Stimulated activated naive CD4-positive, alpha-beta T cell (primary cell): ENCODE results near the gene FAM229A.
A peak's percentile ranks its signal among the peaks of the same experiment; 100 is the strongest.
"Not testable (repeated sequence)": the region's sequence is repeated elsewhere in the genome, so short reads cannot be mapped to it uniquely, and the experiment has no call there.

Experiments used
- DNase-seq, 6 experiments: peaks; one replicate each; lab custom pipeline; 2025; lab: John Stamatoyannopoulos, UW

Gene FAM229A

DNA sequence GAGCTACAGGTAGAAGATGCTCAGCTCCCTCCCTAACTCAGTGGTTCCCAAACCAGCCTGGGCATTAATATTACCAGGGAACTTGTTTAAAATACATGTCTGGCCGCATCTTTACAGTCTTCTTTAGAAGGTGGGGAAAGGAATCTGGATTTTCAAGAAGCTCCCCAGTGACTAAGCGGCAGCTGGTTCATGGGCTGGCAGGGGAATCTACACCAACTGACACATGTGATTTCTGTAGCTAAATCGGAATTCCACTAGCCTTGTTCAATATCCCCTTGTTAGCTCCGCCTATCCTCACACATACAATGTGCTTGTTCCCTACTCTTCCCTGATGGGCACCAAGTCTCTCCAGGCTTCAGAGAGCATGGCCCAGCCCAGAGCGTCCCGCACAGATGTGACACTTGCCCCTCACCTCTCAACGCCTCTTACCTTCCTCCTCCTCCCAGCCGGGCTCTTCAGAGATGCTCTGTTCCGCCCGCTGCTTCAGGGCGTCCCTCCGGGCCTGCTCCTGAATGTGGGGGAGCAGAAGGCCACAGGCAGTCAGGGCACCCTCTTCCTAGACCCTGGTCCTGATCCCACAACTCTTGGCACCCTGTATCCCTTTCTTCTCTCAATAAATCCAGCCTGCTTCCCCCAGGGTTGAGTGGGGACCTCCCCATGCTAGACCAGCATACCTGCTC lies 15.4 kb upstream of the FAM229A start:
- no peak for DNase-seq

DNA sequence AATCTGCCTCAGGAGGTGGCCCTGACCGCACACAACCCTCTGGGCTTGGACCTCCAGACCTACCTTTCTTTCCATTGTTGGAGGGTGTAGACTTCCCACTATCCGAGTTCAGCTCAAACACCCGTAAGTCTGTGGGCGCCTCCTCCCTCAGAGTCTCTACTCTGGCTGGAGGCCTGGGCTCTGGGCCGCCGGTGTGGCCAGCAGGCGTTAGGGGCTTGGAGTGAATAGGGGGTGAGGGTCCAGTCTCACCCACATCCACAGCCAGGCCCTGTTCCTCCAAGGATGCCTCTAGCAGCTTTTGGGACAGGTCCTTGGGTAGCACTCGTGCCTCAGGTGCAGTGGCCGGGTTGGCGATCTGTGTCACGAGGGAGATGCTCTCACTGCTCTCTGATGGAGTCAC lies 13.9 kb upstream of the FAM229A start:
- DNase-seq: no peak

DNA sequence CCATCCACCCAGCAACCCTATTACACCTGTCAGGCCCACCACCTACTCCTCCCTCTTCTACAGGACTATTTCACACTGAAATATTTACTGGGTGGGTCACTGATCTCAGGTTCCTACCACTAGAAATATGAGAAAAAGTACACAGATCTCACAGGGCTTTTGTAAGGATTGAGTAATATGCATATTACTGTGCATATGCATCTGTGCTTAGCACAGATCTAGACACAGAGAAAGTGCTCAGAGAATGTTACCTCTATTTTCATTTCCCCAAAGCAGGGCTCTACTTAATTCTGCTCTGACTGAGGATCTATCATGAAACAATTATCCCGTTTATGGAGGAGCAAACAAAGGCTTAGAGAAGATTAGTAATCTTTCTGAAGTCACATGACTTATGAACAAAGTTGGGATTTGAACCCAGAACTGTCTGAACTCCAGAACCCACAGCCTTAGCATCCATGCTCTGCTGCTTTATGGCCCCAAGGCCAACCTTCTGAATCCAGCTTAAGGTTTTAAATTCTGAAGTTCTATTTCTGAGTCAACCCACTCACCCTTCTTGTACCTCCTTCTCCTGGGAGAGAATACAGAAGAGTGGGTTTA lies 11.8 kb upstream of the FAM229A start:
- no peak for DNase-seq

DNA sequence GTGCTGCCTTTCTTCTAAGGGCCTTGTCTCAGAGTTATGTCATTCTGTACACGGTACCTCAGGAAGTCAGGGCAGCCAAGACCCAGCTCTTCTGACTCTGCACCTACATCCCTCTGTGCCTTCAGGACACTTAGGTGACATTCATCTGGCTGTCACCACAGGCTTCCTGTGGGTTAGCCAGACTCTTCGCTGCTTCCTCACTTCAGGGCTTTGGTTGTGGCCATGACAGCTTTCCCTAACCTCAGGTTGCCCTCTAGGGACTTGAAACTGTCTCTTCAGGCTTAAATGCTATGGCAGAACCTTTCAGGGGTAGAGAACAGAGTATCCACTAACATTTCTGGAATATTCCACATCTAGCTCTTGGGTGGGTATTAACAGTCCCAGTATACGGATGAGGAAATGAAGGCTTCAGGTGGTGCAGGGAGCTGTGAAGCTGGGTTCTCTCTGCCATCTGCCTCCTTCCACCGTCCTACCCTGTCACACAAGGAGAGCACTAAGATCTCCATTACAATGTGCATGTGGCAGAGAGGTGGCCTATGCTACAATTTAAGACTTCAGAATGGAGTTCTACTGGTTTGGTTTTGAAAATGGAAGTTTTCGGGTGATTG lies 10.0 kb upstream of the FAM229A start:
- peak; percentile 13 to 72 (median 58) for DNase-seq

DNA sequence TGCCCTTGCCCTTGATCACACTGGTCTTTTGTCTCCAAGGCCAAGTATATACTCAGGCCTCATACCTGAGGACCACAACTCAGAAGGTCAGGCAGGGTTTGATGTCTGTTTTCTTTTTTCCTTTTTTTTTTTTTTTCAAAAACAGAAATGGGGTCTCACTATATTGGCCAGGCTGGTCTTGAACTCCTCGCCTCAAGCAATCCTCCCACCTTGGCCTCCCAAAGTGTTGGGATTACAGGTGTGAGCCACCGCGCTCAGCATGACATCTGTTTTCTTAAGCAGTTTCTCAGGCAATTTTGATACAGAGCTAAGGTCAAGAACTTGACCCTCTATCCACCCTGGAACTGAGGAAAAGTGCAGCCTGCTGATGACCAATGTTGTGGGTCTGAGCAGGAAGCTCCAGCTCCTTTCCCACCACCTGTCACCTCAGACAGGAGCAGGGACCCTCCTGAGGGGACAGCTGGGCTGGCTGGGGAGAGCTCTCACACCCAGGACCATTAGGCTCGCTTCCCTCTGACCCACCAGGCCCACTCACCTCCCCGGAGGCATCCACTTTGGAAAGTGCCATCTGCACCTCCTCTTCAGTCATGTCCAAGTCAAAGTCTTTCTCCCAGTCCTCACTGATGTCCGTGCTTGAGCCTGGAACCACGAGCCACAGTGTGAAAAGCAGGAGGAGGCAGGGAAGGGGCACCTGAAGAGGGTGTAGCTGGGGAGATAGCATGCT lies 5.8 kb upstream of the FAM229A start:
- DNase-seq: no peak

DNA sequence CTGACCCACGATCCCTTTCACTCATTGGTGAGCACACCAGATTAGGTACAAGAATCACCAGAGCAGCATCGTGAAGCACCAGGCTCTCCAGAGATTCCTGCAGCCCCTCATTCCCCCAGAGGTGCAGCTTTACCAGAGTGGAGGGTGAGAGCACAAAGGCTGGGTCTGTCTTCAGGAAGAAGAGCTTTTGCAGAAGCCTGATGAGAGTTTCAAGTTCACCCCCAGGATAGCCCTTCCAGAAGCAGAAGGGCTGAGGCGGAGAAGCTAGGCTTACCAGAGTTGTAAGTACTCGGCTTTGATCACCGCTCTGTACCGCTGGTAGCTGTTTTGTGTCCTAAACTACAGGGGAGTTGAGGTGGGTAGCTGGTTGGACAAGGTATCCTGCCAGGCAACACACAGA lies 3.2 kb upstream of the FAM229A start:
- no peak for DNase-seq

DNA sequence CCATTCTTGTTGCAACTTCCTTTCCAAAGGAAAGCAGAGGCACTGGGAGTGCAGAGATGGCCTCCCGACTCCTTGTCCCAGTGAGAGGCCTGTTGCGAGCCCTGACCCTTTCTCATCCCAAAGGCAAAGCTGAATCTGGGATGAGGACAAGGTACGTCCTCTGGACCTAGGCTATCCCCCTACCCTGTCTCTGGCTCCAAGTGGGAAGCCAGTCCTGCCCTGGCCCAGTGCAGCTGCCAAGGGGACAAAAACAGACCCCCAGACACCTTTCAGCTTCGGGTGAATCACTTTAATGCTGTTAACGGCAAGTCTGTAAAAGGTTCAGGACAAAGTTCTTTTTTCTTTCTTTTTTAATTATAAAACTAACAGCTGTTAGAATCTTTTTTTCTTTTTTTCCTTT lies 2.6 kb upstream of the FAM229A start:
- DNase-seq: no peak

DNA sequence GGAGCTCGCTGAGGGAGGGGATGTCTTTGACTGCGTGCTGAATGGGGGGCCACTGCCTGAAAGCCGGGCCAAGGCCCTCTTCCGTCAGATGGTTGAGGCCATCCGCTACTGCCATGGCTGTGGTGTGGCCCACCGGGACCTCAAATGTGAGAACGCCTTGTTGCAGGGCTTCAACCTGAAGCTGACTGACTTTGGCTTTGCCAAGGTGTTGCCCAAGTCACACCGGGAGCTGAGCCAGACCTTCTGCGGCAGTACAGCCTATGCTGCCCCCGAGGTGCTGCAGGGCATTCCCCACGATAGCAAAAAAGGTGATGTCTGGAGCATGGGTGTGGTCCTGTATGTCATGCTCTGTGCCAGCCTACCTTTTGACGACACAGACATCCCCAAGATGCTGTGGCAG lies 1.4 kb upstream of the FAM229A start:
- no peak for DNase-seq

DNA sequence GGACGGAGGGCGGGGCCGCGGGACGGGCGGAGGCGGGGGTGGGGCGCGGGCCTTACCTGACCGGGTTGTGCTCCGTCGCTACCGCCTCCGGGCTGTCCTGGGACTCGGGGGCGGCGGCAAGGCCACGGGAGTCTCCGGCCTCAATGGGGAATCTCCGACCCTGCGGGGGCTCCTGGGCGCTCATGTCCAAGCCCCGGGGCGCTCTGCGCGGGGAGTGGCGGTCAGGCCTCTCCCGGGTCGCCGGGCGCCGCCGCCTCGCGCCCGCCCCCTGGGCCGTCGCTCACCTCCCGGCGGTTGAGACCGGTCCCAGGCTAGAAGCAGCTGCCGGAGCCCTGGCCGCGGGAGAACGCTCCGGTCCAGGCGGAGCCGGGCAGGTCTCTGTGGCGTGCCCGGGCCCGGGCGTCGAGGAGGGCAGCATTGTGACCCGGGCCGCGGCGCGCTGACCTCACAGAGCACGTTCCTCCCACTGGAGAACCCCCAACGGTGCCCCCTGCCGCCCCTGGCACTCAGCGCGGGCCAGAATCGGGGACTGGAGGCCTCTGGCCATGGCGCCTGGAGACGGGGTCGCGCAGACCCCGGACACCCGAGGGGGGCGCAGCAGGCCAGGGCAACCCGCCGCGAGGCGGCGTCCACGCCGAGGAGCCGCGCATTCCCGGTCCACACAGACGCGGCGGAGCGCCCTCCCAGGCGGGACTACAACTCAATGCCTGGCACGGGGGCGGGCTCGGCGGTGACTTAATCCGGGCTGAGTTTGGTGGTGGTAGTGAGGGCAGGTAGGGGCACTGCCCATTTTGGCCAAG lies 411 bp downstream of the FAM229A start:
- peak in 4 of 6 experiments; percentile 17 to 36 (median 26) for DNase-seq

DNA sequence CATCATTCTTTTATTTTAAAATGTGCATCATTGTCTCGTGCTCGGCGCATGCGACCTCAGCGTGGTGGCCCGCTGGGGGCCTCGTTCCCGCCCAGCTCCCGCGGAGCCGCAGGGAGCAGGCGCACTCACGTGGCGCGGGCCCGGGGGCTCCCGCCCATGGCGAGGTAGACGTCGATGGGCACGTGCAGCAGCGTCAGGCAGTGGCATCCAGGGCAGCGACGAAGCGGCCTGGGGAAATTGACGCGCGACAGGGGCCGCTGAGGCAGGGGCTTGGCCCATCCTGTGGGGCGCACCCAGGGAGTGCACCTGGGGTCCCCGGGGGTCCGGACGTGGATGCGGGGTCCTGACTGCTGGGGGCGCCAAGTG lies 994 bp downstream of the FAM229A start:
- peak in 1 of 6 experiments; percentile 21 for DNase-seq

DNA sequence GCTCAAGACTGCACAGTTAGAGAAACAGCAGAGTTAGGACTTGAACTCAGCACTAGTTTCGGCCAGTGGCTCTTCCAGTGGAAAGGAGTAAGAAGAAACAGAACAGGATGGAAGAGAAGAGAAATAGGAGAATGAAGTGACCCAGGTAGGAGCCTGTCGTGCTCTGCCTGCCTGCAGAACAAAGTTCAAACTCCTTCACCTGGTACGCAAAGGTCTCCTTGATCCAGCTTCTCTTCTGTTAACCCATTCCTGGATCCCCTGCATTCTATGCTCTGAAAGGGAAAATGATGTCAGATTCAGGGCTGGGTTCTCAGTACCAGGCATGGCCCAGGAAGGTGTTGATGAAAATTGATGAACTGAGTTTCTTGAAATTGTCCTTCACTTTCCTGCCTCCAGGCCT lies 3.9 kb downstream of the FAM229A start:
- no peak for DNase-seq

DNA sequence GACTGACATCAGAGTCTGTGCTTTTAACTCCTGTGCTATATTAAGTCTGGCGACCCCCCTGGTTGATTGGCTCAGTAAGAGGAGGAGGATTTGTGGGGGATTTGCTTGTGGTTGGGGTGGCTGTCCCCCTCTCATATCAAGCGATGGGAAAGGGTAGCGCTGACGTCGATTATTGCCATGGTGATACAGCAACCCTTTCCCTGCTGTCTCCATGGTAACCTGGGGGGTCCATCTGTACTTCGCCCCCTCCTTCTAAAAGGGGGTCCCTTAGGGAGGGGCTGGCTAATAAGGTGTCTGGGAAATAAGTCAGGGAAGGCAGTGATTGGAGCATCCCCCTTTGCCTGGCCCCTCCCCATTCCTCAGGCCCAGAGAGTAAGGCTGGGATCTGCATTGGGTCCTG lies 4.7 kb downstream of the FAM229A start:
- no peak for DNase-seq

DNA sequence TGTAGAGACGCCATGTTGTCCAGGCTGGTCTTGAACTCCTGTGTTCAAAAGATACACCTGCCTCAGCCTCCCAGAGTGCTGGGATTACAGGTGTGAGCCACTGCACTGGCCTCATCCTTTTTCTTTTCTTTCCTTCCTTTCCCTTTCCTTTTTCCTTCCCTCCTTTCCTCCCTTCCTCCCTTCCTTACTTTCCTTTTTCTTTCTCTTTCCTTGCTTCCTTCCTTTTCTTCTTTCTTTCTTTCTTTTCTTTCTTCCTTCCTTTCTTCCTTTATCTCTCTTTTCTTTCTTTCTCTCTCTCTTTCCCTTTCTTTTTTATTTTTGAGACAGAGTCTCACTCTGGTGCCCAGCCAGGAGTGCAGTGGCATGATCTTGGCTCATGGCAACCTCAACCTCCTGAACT lies 5.8 kb downstream of the FAM229A start:
- no peak for DNase-seq

DNA sequence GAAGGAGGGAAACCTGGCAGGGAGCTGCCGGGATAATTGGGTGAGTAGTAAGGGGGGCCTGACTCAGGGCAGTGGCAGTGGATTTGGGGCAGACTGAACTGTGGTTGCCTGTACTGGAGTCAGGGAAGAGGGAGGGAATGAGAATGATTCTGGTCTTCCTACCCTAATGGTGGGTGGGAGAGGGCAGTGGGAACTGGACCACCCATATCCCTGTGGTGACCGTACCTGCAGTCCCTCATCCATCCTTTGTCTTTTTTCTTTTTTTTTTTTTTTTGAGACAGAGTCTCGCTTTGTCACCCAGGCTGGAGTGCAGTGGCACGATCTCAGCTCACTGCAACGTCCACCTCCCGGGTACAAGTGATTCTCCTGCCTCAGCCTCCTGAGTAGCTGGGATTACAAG lies 6.5 kb downstream of the FAM229A start:
- not testable (repeated sequence) for DNase-seq

DNA sequence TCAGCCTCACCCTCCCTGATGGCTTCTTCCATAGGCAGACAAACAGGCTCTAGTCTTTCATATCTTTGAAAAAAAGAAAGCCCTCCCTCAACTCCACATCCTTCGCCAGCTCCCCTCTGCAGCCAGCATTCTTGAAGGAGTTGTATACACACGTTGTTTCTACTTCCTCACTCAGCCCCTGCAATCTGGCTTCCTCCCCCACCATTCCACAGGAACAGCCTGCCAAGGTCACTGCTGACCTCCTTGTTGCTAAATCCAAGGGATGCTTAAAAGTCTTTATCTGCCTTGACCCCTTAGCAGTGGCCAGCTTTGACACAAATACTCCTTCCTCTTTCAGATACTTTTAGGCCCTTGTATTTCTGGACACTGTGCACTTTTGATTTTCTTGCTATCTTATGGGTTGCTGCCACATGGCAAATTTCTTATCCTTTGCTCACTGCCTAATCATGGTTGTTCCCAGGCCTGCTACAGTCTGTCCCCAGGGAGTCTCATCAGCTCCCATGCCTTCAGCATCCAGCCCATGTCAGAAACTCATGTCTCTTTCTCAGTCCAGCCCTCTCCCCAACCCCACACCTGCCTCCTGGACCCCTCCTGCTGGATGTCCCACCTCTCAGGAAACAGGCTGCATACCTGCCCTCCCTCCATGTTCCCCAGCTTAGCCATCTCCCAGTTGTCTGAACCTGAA lies 8.3 kb downstream of the FAM229A start:
- DNase-seq: no peak

DNA sequence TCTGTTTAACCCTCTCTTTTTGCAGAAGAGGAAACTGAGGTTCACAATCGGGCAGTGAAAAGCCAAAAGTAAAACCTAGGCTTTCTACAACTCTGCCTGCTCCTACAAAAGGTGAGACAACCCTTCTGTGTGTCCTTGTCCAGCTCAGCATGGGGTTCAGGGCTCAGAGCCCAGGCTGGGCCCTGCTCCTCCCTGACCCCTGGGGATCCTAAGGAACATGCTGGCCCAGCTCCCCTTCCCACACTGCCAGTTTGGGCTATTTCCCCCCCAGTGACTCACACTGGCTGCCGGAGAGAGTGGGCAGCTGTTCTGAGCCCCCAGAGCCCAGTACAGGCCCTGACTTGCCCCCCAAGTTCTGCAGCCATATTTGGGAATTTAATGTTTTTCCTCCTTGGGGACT lies 8.9 kb downstream of the FAM229A start:
- no peak for DNase-seq

DNA sequence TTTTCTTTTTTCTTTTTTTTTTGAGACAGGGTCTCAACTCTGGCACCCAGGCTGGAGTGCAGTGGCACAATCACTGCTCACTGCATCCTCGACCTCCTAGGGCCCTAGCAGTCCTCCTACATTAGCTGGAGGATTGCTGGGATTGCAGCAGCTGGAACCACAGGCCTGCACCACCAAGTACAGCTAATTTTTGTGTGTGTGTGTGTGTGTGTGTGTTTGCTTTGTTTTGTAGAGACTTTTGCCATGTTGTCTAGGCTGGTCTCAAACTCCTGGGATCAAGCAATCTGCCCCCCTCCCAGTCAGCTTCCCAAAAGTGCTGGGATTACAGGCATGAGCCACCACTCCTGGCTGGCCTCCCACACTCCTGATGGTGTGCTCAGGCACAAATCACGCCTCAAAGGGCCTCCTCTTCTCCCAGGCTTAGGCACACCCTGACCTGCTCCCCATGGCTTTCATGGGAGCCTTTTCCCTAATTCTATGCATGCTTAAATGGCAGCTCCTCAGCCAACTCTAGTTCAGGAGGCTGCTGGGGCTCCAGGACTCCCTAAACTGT lies 9.4 kb downstream of the FAM229A start:
- DNase-seq: no peak

DNA sequence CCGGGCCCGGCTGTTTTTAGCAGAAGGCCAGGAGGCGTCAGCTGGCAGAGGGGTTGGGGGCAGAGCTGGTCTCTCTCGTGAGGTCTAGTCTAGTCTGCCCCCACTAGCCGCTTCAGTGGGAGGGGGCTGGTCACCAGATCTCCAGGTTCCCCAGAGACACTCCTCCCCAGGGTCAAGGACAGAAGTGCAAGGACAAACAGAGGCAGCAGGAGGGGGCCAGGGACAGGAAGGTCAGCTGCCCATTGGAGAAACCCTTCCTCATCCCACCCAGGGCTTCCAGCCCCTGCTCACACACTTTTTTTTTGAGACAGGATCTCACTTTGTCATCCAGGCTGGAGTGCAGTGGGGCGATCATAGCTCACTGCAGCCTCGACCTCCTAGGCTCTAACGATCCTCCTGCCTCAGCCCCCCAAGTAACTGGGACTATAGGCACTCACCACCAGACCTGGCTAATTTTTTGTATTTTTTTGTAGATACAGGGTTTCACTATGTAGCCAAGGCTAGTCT lies 10.0 kb downstream of the FAM229A start:
- DNase-seq: no peak

DNA sequence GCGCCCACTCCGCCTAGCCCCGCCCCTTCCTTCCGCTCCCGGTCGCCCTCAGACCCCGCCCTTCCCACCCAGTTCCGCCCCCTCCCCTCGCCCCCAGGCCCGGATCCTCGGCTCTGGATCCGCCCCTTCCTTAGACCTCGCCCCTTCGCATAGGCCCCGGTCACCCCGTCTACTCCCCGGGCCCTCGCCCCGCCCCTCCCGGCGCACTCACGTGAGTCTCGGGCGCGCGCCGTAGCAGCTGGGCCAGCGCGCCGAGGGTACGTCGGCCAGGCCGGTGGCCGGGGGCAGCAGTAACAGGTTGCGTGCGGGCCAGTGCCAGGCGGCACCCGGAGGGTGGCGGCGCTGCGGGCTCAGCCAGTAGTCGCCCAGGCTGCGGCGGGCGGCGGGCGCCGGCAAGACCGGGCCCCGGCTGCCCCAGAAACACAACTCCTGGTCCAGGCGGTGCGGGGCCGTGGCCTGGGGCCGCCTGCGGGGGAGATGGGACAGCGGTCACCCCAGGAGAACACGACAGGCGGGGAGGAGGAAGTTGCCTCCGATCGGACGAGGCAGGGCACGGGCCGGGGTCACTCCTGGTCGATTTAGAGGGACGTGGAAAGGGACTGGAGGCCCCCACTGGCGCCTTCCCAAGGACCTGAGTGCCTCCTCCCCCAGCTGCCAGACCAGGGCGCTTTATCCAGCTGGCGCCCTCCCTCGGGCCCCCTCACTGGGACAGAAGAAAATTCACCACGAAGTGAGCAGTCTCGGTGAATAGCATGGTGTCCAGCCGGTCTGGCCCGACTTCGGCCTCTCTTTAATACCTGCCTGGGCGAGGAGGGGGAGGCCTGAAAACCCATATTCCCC lies 10.7 kb downstream of the FAM229A start:
- peak; percentile 88 to 97 (median 93) for DNase-seq

DNA sequence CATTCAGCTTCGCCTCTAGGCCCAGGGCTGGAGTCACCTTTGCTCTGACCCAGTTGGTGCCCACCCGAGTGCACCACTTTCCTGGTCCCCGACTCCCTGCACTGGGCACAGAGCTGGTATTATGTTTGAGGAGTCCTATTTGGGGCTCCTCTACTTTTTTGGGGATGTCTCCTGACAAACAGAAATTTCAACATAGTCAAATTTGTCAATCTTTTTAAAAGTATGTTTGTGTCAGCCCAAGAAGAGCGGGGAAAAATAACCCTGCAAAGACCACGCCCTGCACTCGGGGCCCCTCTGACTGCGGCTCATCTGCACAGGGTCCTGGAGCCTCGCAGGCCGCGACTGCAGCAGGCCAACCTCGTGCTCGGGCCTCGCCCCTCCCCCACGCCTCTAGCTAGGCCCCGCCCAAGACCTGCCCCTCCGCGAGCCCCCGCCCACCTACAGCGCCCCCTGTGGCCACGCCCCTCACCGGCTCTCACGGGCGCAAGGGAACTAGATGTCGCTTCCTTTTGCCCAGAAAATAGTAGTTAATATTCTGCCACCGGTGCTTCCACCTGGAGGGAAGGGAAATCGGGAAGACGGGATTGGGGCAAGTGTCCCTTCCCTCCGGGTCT lies 11.4 kb downstream of the FAM229A start:
- peak in 4 of 6 experiments; percentile 81 to 97 (median 88) for DNase-seq
